ENCODE results near the gene AFF2. TPM values are rescaled to one million over a fixed set of nuclear protein-coding genes. Genes with fewer than 3 reads are reported as not detected.

AFF2 gene
- total and polyA plus RNA-seq, 12 donors = 0.07 to 17.9 (median 1.7) TPM

GRCh38 chrX:148785256-148785655, 284.8 kb downstream of the AFF2 start:
- H3K9me3 ChIP-seq (replicated peaks in 1 of 3) = no peaks in the 10 kb centered on the region
- no peaks in the 10 kb centered on the region for H3K27me3 ChIP-seq
- WGBS, 4 donors = 50 to 61% (median 54%) methylated on average over 1 of the region's 1 CpG
- TF ChIP-seq POLR2A (IDR thresholded peaks at IDR 0.05) (no peak), CTCF (IDR thresholded peaks at IDR 0.05) (no peak)
- H3K4me3 ChIP-seq = no peak overlapping the region
- DNase-seq = no peak
- H3K27ac ChIP-seq = no peak overlapping the region
- H3K4me1 ChIP-seq (replicated peaks in 1 of 2) = no peaks in the 10 kb centered on the region
- H3K36me3 ChIP-seq (replicated peaks in 1 of 2) = no peaks in the 10 kb centered on the region
- intact Hi-C loops (cut with DNase I) = no loop called here

- Histone ChIP-seq H3K27ac (no peak overlapping the region), H3K4me3 (no peak overlapping the region), H3K4me1 (replicated peaks in 1 of 2) (no peaks in the 10 kb centered on the region), H3K27me3 (no peaks in the 10 kb centered on the region), H3K36me3 (replicated peaks in 1 of 2) (no peaks in the 10 kb centered on the region), H3K9me3 (replicated peaks in 1 of 3) (no peaks in the 10 kb centered on the region)
- intact Hi-C loops (cut with DNase I) = no loop called here
- 61 to 77% (median 71%) methylated on average over 4 of the region's 4 CpGs for WGBS, 4 donors
- DNase-seq = no peak
- no peak for TF ChIP-seq CTCF (IDR thresholded peaks at IDR 0.05)
These were observed 288.0 kb downstream of the AFF2 start for GRCh38 chrX:148788449-148788848.

GRCh38 chrX:148794350-148794749, 293.9 kb downstream of the AFF2 start:
- no peak for DNase-seq
- Histone ChIP-seq H3K9me3 (replicated peaks in 1 of 3) (no peaks in the 10 kb centered on the region), H3K27ac (no peak overlapping the region), H3K27me3 (no peaks in the 10 kb centered on the region), H3K36me3 (replicated peaks in 1 of 2) (no peaks in the 10 kb centered on the region), H3K4me3 (no peak overlapping the region), H3K4me1 (replicated peaks in 1 of 2) (no peaks in the 10 kb centered on the region)
- no peak for TF ChIP-seq POLR2A (IDR thresholded peaks at IDR 0.05)
- TF ChIP-seq CTCF (IDR thresholded peaks at IDR 0.05) = no peak
- intact Hi-C loops (cut with DNase I) = no loop called here

GRCh38 chrX:148804579-148805355, 304.4 kb downstream of the AFF2 start:
- H3K27me3 ChIP-seq = no peaks in the 10 kb centered on the region
- intact Hi-C loops (cut with DNase I) = no loop called here
- WGBS, 4 donors = 51 to 67% (median 60%) methylated on average over 8 of the region's 8 CpGs

More at GRCh38 chrX:148804579-148805355, 304.4 kb downstream of the AFF2 start:
- Histone ChIP-seq H3K27ac (no peak overlapping the region), H3K4me1 (replicated peaks in 1 of 2) (no peaks in the 10 kb centered on the region), H3K4me3 (no peak overlapping the region), H3K9me3 (replicated peaks in 1 of 3) (no peaks in the 10 kb centered on the region), H3K36me3 (replicated peaks in 1 of 2) (no peaks in the 10 kb centered on the region)
- no peak for TF ChIP-seq CTCF (IDR thresholded peaks at IDR 0.05)
- TF ChIP-seq POLR2A (IDR thresholded peaks at IDR 0.05) = no peak
- no peak for DNase-seq
